T-helper 2 cell treated with Interferon-gamma antibody and Interleukin-4, amounts not matched to agents 100 ng/mL and 5 ng/mL, for 36 hours (primary cell): Measurements from ENCODE around the gene CYP24A1. TPM values are rescaled to one million over a fixed set of nuclear protein-coding genes. Genes with fewer than 3 reads are reported as not detected.

Experiments
- intact Hi-C: fragments of 100-400 bp; cut with micrococcal nuclease; formaldehyde crosslinking; loops from one replicate; pipeline ENCODE4 v1.15.1; 2023
- total RNA-seq: library from RNA; stranded (reverse); gene quantifications from 2 replicates; pipeline ENCODE4 v1.2.3, GENCODE V29; 2022

The CYP24A1 gene
- not detected in 2 replicates for total RNA-seq

DNA sequence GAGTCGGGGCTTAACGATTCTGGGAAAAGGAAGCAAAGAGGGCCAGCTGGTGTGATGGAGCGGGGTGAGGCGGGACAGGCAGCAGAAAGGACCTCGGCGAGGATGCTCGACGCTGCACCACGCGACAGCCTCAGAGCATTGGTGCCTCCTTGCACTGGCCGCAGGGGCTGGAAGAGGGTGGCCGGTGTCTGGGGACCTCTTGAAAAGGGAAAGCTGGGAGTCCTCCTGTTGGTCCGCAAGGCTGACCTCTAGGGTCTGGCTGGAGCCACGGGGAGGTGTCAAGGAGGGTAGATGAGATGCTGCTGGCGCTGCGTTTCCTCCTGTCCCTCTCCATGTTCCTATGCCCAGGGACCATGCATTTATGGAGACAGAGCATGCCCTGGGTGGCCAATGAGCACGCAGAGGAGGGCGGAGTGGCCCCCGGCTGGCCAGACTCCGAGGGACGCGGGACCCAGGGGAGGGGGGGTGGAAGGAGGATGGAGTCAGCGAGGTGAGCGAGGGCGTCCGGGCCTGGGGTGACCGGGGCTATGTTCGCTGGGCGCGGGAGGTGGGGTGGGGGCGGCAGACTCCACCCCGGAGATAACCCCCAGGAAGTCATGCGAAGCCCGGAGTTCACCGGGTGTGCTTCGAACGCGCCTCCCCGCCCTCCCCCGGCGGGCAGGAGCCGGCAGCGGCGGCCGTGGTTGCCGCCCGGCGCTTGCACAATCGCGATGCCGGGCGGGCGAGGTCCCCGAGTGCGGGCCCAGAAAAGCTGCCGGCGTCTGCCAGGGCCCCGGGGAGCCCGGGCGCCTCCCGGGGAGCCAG is at the start of gene CYP24A1:
Gene CYP24A1, minus strand, starts transcription at position 334 of the 804 bp plus-strand sequence. CDS start 407 bp downstream, outside the sequence.
- intact Hi-C loops, result no loop called here

DNA sequence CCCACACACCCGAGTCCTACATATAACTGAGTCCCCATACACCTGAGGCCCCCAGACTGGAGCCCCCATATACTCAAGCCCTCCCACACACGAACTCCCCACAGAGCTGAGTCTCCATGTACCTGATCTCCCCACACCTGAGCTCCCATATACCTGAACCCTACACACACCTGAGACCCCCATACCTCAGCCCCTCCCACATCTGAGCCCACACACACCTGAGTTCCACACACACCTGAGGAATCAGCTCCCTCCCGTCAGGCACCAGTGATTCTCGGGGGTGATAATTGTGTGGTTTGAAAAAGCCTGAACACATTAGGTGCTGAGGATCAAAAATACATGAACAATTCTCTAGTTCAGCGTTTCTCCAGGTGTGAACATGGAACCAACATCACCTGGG is 49.5 kb upstream of the CYP24A1 start:
- intact Hi-C loops, result no loop called here

DNA sequence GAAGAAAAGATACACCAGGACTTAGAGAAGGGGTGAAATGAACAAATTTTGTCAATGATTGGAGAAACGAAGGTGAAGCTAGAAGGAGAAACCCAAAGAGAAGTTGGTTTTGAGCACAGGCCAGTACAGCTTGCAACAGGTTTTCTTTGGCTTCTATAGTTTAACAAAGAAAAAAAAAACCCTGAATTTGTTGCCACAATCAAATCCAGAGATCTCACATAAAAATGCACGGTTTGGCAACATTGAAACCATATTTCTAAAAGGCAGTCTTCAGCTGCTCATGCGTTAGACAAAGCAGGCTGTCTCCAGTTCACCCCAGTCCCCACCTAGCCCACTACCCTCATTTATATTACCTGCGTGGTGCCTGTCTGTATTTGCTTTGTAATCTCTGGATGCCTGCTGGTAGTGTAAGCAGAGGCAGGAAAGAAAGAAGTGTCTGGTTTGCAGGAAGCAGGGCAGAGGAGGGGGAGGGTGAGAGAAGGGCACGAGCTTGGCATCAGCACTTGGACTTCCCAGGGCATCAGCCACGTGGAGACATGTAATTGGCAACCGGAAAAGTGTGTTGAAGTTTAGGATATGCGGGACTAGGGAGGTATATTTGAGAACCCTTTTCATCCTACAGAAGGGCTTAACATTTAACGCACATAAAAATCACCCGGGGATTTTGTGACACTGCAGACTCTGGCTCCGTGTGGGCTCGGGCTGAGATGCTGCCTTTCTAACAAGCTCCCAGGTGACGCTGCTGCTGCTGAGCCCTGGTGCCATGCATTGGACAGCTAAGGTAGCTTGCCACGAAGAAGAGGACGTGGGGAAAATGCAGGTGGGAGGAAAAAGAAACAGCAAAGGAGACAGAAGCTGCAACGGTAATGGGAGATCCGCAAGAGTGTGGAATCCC is 48.5 kb upstream of the CYP24A1 start:
- intact Hi-C loops, result loop anchor here (2.0 kb wide), 1 partner anchor 425 kb away; no protein-coding TSS in a partner anchor

DNA sequence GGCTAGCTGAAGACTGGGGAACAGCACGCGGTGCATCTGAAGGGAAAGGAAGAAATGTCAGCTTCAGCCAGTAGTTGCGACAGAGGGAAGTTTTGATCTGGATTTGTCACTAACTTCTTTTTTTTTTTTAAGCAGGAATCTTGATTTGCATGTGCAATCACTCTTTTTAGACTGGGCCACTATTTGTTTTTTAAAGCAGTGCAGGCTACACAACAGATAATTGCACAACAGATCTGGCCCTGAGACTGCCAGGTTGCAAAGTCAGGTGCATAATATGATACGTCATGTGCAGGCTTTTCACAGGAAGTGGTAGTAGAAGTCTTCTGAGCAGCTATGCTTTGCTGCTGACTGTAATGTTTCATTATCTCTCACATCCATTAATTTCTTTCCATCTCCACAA is 47.6 kb upstream of the CYP24A1 start:
- intact Hi-C loops, result loop anchor here (2.0 kb wide), 1 partner anchor 425 kb away; no protein-coding TSS in a partner anchor

DNA sequence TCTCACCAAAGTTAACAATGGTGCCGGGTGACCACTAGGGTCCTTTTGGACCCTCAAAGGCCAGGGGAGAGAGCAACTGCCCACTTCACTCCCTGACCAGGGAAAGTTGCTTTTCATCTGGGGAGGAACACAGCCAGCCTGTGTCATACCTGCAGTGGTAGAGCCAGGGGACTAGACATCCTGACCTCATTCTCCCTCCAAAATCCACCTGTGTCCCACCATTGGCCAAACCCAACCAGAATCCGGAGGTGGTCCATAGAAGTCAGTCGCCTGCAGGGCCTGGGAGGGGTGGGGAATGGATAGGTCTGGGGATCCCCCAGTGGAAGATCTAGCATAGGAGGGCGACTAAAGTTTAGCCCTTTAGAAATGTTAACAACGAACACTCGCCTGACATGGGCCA is 46.9 kb upstream of the CYP24A1 start:
- intact Hi-C loops, result loop anchor here (2.0 kb wide), 1 partner anchor 426 kb away; no protein-coding TSS in a partner anchor

DNA sequence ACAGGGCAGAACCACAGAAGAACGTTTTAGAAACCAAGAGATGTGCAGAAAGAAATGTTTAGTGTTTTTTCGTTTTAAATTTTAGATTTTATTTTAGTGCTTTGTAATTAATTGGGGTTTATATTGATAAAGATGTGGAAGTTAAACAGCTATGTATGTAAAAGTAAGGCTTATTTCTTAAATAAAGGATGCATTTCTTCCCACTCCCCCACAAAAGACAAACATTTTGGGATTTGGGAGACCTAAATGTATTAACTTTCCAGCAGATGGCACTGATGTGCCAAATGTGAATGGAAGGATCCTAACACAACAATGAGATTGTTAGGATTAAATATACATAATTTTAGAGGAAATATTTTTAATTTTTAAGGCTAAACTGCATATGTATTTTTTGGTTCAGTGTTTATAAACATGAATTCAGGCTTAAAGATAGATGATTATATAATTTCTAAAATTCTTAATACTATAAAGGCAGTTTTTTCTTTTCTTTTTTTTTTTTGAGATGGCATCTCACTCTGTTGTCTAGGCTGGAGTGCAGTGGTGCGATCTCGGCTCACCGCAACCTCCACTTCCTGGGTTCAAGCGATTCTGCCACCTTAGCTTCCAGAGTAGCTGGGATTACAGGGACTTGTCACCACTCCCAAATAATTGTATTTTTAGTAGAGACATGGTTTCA is 46.1 kb upstream of the CYP24A1 start:
- intact Hi-C loops, result loop anchor here (2.0 kb wide), 1 partner anchor 427 kb away; no protein-coding TSS in a partner anchor

DNA sequence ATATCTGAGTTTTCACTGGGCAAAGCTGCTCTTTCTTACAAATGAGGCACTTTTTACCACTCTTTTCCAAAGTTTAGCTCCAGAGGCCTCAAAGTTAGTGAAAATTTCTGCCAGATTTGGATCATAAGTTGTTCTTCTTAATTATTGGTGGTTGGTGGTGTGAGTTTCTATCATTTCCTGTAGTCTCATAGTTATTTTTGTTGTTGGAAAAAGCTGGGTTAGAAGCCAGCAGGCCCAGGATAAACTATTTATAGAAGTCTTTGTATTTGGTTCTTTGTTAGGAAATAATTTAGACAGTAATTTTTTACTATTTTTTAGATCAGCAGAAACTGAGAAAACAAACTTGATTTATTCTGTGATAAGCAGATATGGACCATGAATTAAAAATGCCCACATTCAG is 44.7 kb upstream of the CYP24A1 start:
- intact Hi-C loops, result no loop called here

DNA sequence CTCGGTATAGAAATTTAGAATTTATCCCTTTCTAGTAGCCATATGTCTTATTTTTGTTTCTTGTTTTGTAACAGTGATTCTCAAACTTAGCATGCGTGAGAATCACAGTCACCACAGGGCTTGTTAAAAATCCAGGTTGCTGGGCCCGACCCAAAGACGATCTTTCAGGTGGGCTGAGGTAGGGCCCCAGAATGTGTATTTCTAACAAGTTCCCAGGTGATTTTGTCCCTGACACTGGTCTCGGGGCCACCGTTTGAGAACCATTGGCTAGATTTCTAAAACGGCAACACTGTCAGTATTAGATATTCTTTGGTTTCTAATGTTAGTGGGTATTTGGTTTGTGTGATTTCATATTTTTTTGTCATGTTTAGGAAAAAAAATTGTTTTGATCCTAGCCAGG is 44.0 kb upstream of the CYP24A1 start:
- intact Hi-C loops, result no loop called here

DNA sequence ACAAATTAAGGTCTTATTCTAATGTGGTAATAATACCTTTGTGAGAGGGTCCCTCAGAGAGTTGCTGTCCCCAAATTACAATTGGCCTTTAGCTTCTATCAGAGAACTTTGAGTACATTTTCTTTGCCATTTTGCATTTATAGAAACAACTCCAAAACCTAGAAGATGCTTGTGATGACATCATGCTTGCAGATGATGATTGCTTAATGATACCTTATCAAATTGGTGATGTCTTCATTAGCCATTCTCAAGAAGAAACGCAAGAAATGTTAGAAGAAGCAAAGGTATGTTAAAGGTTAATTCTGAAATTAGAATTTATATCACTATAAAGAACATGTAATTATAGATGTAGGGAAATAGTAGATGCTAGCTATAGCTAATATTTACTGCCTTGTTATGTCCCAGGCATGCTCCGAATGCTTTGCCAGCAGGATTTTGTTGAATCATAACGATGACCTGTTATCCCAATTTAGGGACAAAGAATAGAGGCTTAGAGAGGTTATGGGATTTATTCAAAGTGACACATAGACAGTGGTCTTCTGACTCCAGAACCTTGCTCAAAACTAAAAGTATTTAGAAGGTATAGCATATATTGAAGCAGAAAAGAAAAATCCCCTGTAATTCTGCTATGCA is 41.5 kb upstream of the CYP24A1 start:
- intact Hi-C loops, result no loop called here

DNA sequence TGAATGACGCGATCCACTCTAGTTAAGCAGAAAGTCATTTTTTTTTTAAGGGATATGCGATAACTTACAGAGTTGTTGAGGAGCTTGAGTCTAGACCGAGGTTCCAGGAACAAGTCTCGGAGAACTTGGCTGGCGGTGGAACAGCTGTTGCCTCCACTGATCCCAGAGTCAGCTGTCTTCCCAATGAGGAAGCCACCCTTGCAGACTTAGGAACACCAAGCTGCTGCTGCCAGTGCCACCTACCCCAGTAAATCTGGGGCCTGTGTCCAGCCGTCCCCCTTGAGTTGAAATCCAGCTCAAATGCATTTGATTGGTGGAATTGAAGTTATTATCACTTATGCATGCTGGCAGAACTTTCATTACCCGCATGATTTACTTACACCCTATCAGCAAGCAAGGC is 40.8 kb upstream of the CYP24A1 start:
- intact Hi-C loops, result loop anchor here (5.0 kb wide), 1 partner anchor 1902 kb away; no protein-coding TSS in a partner anchor

DNA sequence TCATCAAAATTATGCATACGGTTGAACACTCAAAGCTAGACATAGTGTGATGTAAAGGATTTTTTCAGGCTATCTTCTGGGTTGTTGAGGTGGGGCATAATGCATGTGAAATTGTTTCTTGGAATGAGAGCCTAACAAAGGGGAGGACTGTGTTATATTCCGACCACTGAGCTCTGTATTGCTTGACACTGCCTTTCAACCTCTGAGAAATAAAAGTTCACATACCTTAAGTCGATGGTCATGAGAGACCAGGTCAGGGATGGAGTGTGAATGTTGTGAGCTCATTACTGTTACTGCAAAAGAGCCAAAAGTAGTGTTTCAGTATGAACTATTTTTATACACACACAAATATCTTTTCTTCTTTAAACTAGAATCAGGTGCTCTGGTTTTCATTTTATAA is 39.1 kb upstream of the CYP24A1 start:
- intact Hi-C loops, result loop anchor here (5.0 kb wide), 1 partner anchor 1901 kb away; no protein-coding TSS in a partner anchor

DNA sequence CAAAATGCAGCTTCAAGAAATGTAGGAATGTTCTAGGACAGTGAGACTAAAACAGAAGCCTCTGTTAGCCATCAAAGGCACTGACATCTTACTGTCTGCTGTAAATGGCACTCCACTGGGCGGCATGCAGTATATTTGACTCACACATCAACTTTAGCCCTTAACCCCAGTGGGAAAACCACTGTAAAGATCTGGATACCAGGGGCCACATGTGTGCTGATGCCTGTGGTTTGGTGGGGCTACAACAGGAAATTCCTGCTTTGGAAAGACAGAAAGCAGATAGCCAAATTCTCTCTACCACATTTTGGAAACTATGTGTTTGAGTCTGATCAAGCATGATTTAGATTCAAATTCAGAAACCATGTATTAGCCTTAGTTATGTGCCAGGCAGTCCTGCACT is 38.4 kb upstream of the CYP24A1 start:
- intact Hi-C loops, result loop anchor here (5.0 kb wide), 1 partner anchor 1900 kb away; no protein-coding TSS in a partner anchor

DNA sequence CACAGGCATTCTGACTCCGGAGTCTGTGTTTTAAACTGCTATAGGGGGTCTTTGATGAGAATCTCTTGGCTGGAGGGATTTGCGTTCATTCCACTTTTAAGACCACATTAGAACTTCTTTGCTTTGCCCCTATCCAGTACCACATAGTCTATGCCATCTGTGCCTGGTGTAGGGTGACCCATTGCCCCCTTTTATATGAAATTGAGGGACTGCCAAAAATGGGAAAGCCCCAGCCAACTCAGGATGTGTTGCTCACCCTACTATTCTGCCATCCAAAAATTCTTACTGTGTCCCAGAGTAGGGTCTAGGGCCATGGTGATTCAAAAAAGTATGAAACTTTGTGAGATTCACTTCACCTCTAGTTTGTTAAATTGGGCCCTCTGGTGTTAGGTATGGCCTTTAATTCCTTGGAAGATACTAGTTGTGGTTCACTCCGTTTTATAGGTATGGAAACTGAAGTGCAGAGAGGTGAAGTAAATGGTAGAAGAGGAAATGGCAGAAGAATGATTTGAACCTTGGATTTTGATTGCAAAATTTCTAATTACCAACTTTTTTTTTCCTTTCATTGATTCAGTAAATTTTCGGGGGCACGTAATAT is 35.5 kb upstream of the CYP24A1 start:
- intact Hi-C loops, result loop anchor here (5.0 to 10.0 kb wide), 3 partner anchors 265 to 615 kb away; partner anchors contain the start of gene ZNF217

DNA sequence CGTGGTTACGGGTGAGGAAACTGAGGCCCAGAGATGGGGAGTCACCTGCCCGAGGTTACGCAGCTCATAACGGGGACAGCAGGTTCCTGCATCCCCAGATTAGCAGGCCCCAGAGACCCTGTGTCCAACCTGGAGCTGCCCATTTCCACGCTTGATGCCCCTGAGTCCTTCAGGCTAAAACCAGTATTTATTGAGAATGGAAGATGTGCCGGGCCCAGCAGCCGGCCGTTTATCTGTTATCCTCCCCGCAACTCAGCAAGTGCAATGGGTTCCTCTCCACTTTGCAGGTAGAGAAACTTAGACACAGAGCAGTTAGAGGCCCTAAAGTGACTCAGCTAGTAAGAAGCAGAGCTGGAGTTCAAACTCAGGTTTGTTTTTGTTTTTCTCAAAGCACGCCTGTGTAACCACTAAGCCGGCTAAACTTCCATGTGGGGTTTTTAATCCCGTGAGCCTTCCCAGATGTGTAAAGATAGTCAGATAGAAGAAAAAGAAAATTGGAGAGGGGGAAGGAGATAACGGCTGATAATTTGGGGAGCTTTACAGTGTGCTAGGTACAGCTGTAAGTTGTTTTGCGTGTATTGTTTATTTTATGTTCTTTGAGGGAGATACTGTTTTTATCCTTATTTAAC is 34.9 kb upstream of the CYP24A1 start:
- intact Hi-C loops, result loop anchor here (5.0 to 10.0 kb wide), 3 partner anchors 264 to 614 kb away; partner anchors contain the start of gene ZNF217

DNA sequence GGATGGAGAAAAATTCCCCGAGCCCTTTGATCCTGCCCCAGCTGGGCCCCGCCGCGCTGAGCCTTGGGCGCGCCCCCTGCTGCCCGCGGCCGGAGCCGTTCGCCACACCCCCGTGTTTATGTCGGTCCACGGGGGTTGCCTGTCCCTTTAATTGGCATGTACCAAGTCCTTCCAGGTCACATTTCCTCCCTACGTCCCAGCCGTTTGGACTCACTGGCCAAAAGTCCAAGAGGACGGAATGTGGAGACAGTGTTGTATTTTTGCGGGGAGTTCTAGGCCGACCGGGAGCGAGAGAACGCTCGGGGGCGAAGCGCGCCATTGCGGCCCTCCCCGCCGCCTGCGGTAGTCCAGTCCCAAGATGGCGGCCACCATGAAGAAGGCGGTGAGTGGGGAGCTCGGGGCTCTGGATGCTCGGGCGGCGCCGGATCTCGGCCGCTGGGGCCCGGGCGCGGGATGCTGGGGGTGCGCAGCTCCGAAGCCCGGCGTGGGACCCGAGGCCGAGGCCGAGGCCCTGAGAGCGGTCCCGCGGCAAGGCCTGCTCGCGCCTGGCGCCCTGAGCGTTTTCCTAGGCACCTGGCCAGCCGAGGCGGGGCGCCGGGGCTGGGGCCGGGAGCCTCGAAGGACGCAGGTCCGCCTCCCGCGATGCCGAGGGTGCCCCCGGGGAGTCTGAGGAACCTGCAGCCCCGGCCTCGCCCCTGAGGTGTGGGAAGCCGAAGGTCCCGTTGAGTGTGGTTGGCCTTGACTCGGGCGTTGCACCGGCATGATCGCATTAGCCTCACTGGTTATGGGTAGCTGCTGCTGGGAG is 34.2 kb upstream of the CYP24A1 start, which contains the start of gene PFDN4:
Gene PFDN4, plus strand, starts transcription at position 345 of the 805 bp plus-strand sequence. Its CDS starts 14 bp downstream, at position 359.
- intact Hi-C loops, result loop anchor here (5.0 to 10.0 kb wide), 3 partner anchors 263 to 613 kb away; partner anchors contain the start of gene ZNF217

DNA sequence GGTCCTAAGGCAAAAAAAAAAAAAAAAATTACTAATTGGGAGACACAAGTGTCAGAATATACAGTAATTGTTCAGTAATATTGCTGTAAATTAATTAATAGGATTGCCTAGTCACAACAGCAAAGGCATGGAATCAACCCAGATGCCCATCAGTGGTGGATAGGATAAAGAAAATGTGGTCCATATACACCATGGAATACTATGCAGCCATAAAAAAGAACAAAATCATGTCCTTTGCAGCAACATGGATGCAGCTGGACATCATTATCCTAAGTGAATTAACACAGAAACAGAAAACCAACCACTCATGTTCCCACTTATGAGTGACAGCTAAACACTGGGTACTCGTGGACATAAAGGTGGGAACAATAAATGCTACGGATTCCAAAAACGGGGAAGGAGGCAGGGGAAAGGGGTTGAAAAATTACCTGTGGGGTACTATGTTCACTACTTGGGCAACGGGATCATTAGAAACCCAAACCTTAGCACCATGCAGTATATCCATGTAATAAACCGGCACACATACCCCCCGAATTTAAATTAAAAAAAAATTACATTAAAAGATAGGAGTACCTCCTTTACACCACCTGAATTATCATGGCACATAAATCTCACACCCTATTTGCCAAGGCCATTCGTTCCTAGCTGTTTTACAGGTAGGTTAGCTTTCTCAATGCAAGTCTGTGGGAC is 33.4 kb upstream of the CYP24A1 start:
- intact Hi-C loops, result loop anchor here (5.0 to 10.0 kb wide), 3 partner anchors 262 to 612 kb away; partner anchors contain the start of gene ZNF217

DNA sequence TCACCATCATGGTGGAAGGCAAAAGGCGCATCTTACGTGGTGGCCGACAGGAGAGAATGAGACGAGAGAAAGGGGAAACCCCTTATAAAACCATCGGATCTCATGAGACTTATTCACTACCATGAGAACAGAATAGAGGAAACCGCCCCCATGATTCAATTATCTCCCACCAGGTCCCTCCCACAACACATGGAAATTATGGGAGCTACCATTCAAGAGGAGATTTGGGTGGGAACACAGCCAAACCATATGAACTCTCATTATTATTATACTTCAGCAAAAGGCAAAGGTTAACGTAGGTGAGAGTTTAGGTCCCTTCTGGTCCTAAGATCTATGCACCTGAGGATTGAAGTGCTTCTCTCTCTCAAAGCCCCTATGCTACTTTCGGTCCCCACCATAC is 31.7 kb upstream of the CYP24A1 start:
- intact Hi-C loops, result loop anchor here (5.0 to 10.0 kb wide), 3 partner anchors 261 to 611 kb away; partner anchors contain the start of gene ZNF217

DNA sequence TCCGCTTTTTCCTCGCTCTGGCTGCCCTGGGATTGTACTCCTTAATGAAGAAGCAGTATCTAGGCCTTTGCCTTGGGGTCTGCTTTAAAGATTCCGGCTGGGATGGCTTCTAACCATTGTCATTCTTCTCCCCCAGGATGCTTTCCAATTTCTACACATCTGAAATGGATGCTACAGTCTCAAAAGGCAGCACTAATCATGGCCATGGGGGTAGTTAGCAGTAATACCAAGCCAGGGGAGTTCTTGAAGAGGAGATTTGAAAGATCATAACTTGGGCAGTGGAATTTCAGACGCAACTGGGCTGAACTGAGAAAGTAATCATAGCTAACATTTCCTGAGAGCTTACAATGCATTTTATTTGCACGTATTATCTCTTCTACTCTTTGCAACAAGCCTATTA is 30.7 kb upstream of the CYP24A1 start:
- intact Hi-C loops, result loop anchor here (10.0 kb wide), 2 partner anchors 260 to 610 kb away; partner anchors contain the start of gene ZNF217
